OCI-LY3 (cell line): ENCODE data around the gene GPRIN2.
"Not testable (repeated sequence)": the region's sequence is repeated elsewhere in the genome, so short reads cannot be mapped to it uniquely, and the experiment has no call there.

Experiments used
- CTCF ChIP-seq: fragments of 200-600, 300-600 bp; sonication (generic); IDR thresholded peaks from 2 replicates; pipeline ENCODE4 v1.5.1; 2014; ENCODE audit warnings: antibody characterized with exemption, low read length, low read depth
- EZH2phosphoT487 ChIP-seq: fragments of 200-600 bp; shearing (Covaris generic); IDR thresholded peaks from 2 replicates; pipeline ENCODE4 v1.6.1; 2018; ENCODE audit warnings: antibody characterized with exemption, mixed run types, low read depth

- not testable (repeated sequence) for TF ChIP-seq CTCF, EZH2phosphoT487
Measured at GRCh38 chr10:46512725-46513124, 43.7 kb downstream of the GPRIN2 start.
